Stimulated activated CD4-positive, alpha-beta T cell treated with anti-CD3 and anti-CD28 coated beads, TNF-alpha, amount 100 ng/mL, for 1 hour (primary cell): Measurements from ENCODE around the gene VAC14.
A peak's percentile ranks its signal among the peaks of the same experiment; 100 is the strongest.

Experiments used
- DNase-seq, 3 donors: peaks; one replicate each; pipeline ENCODE4 v3.0.0-alpha.2; 2020; ENCODE audit warnings: low read depth in 3 of 3, low spot score in 1 of 3

VAC14 gene

DNA sequence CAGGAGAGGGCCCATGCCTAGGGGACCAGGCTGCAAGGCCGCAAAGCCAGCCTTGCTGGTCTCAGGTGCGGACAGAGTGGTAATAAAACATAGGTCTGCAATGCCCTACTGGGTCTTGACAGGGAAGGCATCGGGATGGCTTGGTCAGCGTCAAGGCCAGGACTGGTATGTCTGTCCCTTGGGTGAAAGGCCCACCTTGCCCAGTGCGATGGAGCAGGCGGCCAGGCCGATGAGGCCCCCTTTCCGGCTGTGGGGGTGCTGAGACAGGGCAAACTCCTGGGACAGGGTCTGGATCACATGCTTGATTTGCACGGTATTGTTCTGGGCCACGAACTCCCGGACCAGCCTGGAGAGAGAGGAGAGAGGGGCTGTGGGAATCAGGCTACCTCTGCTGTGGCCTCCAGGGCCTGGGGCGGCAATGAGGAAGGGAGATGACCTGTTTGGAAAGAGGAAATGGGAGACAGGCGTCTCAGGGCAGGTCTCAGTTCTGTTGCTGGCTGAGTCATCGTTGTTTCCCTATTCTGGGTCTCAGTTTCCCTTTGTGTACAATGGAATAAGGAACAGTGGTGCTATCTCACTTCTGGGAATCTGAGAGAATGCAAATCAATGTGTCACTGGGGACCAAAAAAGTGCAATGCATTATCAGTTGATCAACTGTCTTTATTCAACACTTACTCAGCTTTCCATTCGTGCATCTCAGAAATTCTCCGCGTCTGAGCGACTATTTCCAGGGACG lies 14.8 kb downstream of the VAC14 start:
- DNase-seq: no peak

GRCh38 chr16:70784692-70785555 lies 16.0 kb downstream of the VAC14 start:
- DNase-seq: no peak

DNA sequence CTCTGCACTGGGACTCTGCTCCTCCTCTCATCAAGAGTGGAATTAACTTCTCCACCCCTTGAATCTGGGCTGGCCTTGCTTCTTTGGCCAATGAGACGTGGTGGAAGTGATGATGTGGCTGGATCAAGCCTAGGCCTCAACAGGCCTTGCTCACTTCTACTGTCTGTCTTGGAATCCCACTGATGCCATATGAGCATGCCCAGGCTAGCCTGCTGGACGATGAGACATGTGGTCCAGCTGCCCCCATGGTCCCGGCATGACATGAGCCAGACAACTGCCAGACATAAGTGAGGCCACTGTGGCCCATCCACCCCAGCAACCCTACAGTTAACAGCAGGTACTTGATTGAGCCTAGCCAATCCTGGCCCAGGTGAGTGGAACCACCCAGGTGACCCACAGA lies 18.7 kb downstream of the VAC14 start:
- no peak for DNase-seq

- DNase-seq: no peak
These were observed 19.2 kb downstream of the VAC14 start for GRCh38 chr16:70781800-70782199.

GRCh38 chr16:70780546-70780945 lies 20.4 kb downstream of the VAC14 start:
- no peak for DNase-seq

GRCh38 chr16:70779361-70779760 lies 21.6 kb downstream of the VAC14 start:
- no peak for DNase-seq

GRCh38 chr16:70778901-70779309 lies 22.1 kb downstream of the VAC14 start:
- no peak for DNase-seq

GRCh38 chr16:70777973-70778406 lies 23.0 kb downstream of the VAC14 start:
- no peak for DNase-seq

DNA sequence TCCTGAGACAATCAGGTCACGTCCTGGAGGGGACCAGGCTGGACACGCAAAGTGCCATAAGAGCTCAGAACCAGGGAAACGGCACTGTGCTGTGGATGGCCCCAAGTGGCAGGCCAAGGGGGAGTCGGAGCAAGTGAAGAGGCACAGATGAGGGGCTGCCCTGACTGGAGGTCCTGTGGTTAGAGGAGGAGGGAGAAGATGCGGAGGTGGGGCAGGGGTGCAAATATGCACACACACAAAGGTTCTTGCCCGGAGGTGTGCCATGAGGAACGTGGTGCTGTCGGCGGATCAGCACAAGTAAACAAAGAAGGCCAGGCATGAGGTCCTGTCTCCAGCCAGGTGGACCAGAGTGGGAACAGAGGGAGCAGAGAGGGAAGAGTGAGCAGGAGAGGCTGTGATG lies 23.5 kb downstream of the VAC14 start:
- no peak for DNase-seq

GRCh38 chr16:70775399-70775798 lies 25.6 kb downstream of the VAC14 start:
- DNase-seq: no peak

DNA sequence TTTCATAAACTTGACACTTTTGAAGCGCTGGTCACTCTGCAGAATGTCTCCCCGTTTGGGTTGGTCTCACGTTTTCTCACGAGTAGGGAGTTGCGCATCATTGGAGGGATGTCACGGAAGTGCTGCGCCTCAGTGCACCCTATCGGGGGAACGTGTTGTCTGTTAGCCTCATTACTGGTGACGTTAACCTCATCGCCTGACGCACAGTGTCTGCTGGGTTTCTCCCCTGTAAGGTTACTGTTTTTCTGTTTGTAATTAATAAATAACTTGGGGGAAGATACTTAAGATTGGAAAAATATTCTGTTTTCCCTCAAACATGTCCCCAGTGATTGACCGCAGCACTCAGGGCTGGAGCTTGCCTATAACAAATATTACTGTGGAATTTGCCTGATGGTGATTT lies 26.7 kb downstream of the VAC14 start:
- DNase-seq: no peak

- DNase-seq: no peak
These were observed 28.5 kb downstream of the VAC14 start for GRCh38 chr16:70772493-70772892.

DNA sequence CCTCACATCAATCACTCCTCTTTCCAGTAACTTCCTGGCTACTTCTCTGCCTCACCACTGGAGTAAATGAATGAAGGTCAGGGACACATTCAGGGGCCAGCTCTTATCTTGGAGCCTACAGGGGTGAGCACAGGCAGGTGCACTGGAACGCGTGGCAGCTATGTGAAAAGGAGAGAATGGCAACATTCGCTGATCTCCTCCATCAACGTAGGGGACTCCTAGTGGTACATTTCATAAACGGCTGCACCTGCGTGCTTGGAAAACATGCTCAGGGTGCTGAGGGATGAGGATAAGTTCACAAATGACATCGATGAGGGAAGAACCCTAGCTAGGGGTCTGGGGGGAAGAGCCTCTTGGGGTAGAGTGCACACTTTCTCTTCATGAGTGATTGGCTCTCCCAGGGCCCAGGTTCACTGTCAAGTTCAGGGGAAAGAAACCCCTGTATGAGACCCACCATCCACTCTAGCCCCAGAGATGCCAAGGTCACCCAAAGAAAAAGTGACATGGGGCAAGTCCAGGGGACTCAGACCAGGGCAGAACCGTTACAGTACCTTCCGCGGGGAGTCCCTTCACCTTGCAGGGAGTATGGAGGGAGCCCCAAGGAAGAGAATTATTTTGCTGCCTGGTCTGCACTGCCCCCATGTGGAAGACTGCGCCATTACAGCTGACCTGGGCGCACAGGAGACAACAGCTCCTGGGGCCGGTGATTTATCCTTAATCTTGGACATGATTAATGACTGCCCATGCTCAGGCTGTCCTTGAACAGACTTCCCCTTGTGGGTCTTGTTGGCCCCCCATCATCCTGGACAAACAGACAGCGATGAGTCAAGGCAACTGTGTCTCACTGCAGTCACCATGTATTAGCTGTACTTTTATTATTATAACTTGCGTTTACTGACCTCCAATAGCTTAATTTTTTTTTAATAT lies 30.1 kb downstream of the VAC14 start:
- peak in 2 of 3 donors; percentile 18 to 38 for DNase-seq

DNA sequence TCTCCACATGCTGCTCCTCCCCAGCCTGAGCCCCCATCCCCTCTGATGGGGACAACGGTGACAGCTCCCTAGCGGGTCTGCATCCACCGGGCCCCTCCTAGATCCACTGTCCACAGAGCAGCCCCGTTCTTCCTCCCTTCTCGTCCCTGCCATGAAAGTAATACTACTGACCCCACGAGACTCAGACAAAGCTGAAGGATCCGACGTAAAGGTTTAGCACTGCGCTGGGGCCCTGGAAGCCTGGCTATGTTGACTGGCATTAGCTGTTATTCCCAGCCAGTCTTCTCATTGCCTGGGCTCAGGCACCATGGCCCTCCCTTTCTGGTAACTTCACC lies 30.7 kb downstream of the VAC14 start:
- no peak for DNase-seq

- no peak for DNase-seq
These were observed 31.2 kb downstream of the VAC14 start for GRCh38 chr16:70769761-70770160.

- DNase-seq: no peak
These were observed 31.8 kb downstream of the VAC14 start for GRCh38 chr16:70769131-70769530.

DNA sequence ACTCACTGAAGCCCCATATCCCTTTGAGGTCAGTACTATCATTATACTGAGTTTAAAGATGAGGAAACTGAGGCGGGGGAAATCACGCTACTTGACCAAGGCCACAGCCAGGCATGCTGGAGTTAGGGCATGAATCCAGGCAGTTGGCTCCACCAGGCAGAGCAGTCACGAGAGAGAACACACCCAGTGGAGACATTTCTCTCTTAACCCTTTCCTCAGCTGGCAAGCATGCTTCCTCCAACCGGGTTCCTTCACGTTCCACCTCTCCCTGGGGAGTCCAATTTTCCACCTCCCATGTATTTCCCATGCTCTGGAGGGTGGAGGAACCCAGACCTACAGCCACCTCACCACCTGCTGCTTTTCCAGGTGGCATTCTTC lies 32.8 kb downstream of the VAC14 start:
- DNase-seq: no peak

DNA sequence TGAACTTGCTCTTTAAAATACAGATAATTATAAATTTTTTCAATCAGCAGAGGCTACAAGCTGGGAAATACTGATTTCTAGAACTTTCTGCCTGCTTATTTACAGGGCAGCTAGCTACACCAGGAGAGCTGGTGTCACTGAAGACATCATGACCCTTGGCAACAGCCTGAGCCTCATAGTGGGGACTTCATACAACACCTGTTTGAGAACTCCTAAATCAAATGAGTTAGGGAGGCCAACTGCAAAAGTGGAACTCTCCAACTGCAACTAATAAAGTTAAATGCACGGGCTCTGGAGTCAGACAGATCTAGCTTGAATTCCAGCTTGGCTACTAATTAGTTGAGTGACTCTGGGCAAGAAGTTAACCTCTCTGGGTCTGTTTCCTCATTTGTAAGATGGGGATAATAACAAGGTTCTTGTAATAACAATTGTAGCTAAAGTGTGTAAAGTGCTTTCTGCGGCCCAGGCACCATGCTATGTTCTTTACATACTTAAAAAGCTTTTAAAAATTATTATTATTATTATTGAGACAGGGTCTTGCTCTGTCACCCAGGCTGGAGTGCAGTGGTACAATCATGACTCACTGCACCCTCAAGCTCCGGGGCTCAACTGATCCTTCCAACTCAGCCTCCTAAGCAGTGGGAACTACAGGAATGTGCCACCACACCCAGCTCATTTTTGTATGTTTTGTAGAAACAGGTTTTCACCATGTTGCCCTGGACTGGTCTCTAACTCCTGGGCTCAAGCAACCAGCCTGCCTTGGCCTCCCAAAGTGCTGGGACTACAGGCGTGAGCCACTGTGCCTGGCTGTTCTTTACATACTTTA lies 33.4 kb downstream of the VAC14 start:
- no peak for DNase-seq

- no peak for DNase-seq
These were observed 34.3 kb downstream of the VAC14 start for GRCh38 chr16:70766658-70767057.

DNA sequence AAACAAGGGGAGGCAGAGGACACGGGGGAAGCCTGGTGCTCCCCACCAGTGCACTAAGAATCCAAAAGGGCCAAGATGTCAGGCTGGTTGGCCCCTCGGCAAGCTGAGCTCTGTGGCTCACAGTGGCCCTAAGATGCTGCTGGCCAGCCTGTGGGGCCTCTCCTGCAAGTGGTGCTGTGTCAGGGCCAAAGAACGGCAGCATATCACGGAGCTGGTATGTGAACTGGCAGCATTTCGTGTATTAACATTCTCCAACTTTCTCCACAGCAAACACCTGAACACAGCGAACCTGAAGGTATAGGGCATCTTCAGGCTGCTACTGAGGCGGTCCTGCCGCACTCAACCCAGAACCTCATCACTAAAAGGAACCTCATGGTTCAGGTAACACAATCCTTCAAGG lies 34.8 kb downstream of the VAC14 start:
- DNase-seq: no peak

DNA sequence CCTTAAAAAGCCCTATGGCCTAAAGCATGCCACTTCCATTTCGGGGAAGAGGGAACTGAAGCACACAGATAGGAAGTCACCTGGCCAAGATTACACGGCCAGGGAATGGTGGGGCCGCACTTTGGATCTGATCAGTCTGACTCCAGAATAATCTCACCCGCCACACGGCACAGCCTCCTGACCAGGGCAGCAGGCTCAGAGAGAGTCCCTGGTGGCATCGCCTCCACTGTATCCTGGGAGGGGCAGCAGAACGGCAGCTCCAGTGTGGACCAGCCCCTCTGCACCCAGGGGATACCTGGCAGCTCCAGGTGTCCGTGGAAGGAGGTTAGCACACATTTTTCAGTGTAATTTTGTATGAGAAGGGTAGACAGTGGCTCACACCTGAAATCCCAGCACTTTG lies 35.5 kb downstream of the VAC14 start:
- DNase-seq: no peak
